PC-3 (cell line): ENCODE measurements around the gene DCAF15. TPM values are rescaled to one million over a fixed set of nuclear protein-coding genes. Genes with fewer than 3 reads are reported as not detected.
A peak's percentile ranks its signal among the peaks of the same experiment; 100 is the strongest.

Experiments used
- ATAC-seq: fragments of 200-7000 bp; cut with Tn5 transposase; 2 replicates; pipeline ENCODE4 v1.9.1; 2020; ENCODE audit warnings: mild to moderate bottlenecking, moderate library complexity
- BruUV-seq: library from RNA; stranded (reverse); fragments of 400-500 nt; replicated peaks from 2 replicates; lab custom pipeline; 2021; lab: Mats Ljungman, UMichigan
- CTCF ChIA-PET: fragments of 300-600 bp; sonication (Branson Sonifier 250); formaldehyde crosslinking; loops from one replicate; lab custom pipeline; 2022; ENCODE audit warnings: antibody characterized with exemption; lab: Charles Lee
- POLR2A ChIA-PET: fragments of 300-600 bp; sonication (Branson Sonifier 250); formaldehyde crosslinking; loops from one replicate; lab custom pipeline; 2022; ENCODE audit warnings: antibody characterized with exemption; ENCODE audit not compliant: unreplicated experiment; lab: Charles Lee
- DNase-seq: peaks from one replicate; pipeline ENCODE4 v3.0.0-alpha.2; 2015
- H2AFZ ChIP-seq: fragments of 300-600 bp; sonication (generic); 2 replicates; pipeline ENCODE4 v1.6.0; 2016; ENCODE audit warnings: antibody characterized with exemption, low read length
- H3F3A ChIP-seq: fragments of 300-600 bp; sonication (generic); one replicate; pipeline ENCODE4 v1.6.0; 2017; ENCODE audit warnings: antibody characterized with exemption, low read length, control low read depth, mild to moderate bottlenecking; ENCODE audit not compliant: unreplicated experiment
- H3K27ac ChIP-seq: fragments of 300-600 bp; sonication (generic); 2 replicates; pipeline ENCODE4 v1.5.1; 2016; ENCODE audit warnings: mild to moderate bottlenecking, low read length
- H3K27me3 ChIP-seq: fragments of 300-600 bp; sonication (generic); 2 replicates; pipeline ENCODE4 v1.6.1; 2016; ENCODE audit warnings: low read length, mixed read lengths
- H3K36me3 ChIP-seq: fragments of 300-600 bp; sonication (generic); 2 replicates; pipeline ENCODE4 v1.6.1; 2016; ENCODE audit warnings: low read depth, mixed run types, low read length, mixed read lengths
- H3K4me1 ChIP-seq: fragments of 300-600 bp; sonication (generic); 2 replicates; pipeline ENCODE4 v1.5.1; 2016; ENCODE audit warnings: low read length; ENCODE audit not compliant: insufficient read depth
- H3K4me2 ChIP-seq: fragments of 300-600 bp; sonication (generic); 2 replicates; pipeline ENCODE4 v1.6.0; 2016; ENCODE audit warnings: low read length
- H3K4me3 ChIP-seq: fragments of 300-600 bp; sonication (generic); 2 replicates; pipeline ENCODE4 v1.5.1; 2016; ENCODE audit warnings: mild to moderate bottlenecking, low read length, mixed read lengths
- H3K79me2 ChIP-seq: fragments of 300-600 bp; sonication (generic); 2 replicates; pipeline ENCODE4 v1.6.1; 2017; ENCODE audit warnings: low read length, mixed read lengths
- H3K9ac ChIP-seq: fragments of 300-600 bp; sonication (generic); 2 replicates; pipeline ENCODE4 v1.6.0; 2016; ENCODE audit warnings: mild to moderate bottlenecking, low read length
- H3K9me2 ChIP-seq: fragments of 300-600 bp; sonication (generic); replicated peaks from 2 replicates; pipeline ENCODE4 v1.6.1; 2016; ENCODE audit warnings: mixed run types, low read length, mixed read lengths
- H3K9me3 ChIP-seq: fragments of 300-600 bp; sonication (generic); 2 replicates; pipeline ENCODE4 v1.6.1; 2016; ENCODE audit warnings: low read length, mixed read lengths
- H4K20me1 ChIP-seq: fragments of 300-600 bp; sonication (generic); 2 replicates; pipeline ENCODE4 v1.6.1; 2016; ENCODE audit warnings: low read length, mixed read lengths
- EZH2 ChIP-seq: fragments of 300-600 bp; sonication (generic); IDR thresholded peaks from one replicate; pipeline ENCODE4 v1.6.1; 2017; ENCODE audit warnings: antibody characterized with exemption, mild to moderate bottlenecking, low read length; ENCODE audit not compliant: unreplicated experiment
- EZH2phosphoT487 ChIP-seq: fragments of 300-600 bp; sonication (generic); IDR thresholded peaks from 2 replicates; pipeline ENCODE4 v1.6.1; 2018; ENCODE audit warnings: mild to moderate bottlenecking, antibody characterized with exemption, low read length, borderline replicate concordance
- intact Hi-C: fragments of 100-400 bp; cut with micrococcal nuclease; formaldehyde crosslinking; loops from 2 replicates; pipeline ENCODE4 v1.9.0; 2023
- total RNA-seq: library from RNA; depleted of rRNA; stranded (reverse); fragments of >200 nt; gene quantifications from 2 replicates; pipeline ENCODE4 v1.2.3, GENCODE V29; 2014
- TF ChIP-seq, protein P1 (sequence below): fragments of 300-600 bp; sonication (generic); conservative IDR thresholded peaks from 2 replicates; pipeline ENCODE4 v1.5.1; 2017; ENCODE audit warnings: antibody characterized with exemption, low read depth, mild to moderate bottlenecking, low read length

DCAF15 gene
- total RNA-seq, 1 experiment from 2014 or later: 50.8 TPM

DNA sequence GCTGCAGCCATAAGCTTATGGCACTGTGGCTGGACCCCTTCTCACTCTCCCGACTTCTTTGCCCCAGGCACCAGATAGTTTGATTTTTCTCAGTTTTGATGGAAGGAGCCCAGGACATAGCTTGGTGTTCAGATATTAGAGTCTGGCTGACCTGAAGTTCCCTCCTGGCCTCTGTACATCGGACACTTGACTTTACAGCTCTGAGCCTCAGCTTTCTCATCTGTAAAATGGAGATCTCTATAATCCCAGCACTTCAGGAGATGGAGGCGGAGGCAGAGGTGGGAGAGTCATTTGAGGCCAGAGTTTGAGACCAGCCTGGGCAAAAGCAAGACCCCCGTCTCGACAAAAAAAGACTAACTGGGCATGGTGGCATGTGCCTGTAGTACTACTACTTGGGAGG, 45.4 kb upstream of the DCAF15 start:
- peaks cover 11% of the 10 kb centered on the region for H3K4me1 ChIP-seq
- peak overlapping the region; percentile 79; the same call in 1 of the 2 replicates for H3K9ac ChIP-seq
- peak overlapping the region; percentile 83 for H3K4me2 ChIP-seq
- peaks cover 11% of the 10 kb centered on the region for H3K79me2 ChIP-seq
- POLR2A ChIA-PET: no interaction called here
- no peaks in the 10 kb centered on the region for H3K9me2 ChIP-seq
- H3K4me3 ChIP-seq: peak overlapping the region; percentile 81
- TSS peak; percentile 69 for BruUV-seq
- H3K36me3 ChIP-seq: peaks cover 3% of the 10 kb centered on the region; the same call in 1 of the 2 replicates
- intact Hi-C loops: loop anchor here (1.0 to 2.0 kb wide), 2 partner anchors 26 to 45 kb away; partner anchors contain the start of gene DCAF15
- H3K27ac ChIP-seq: no peak overlapping the region
- H2AFZ ChIP-seq: peak overlapping the region; percentile 93
- CTCF ChIA-PET: no interaction called here
- no peaks in the 10 kb centered on the region for H3K9me3 ChIP-seq
- ATAC-seq (no peak), DNase-seq (no peak)
- no peaks in the 10 kb centered on the region for H4K20me1 ChIP-seq
- H3K27me3 ChIP-seq: no peaks in the 10 kb centered on the region
- TF ChIP-seq EZH2 (no peak), EZH2phosphoT487 (no peak)
- TF ChIP-seq, protein P1, sequence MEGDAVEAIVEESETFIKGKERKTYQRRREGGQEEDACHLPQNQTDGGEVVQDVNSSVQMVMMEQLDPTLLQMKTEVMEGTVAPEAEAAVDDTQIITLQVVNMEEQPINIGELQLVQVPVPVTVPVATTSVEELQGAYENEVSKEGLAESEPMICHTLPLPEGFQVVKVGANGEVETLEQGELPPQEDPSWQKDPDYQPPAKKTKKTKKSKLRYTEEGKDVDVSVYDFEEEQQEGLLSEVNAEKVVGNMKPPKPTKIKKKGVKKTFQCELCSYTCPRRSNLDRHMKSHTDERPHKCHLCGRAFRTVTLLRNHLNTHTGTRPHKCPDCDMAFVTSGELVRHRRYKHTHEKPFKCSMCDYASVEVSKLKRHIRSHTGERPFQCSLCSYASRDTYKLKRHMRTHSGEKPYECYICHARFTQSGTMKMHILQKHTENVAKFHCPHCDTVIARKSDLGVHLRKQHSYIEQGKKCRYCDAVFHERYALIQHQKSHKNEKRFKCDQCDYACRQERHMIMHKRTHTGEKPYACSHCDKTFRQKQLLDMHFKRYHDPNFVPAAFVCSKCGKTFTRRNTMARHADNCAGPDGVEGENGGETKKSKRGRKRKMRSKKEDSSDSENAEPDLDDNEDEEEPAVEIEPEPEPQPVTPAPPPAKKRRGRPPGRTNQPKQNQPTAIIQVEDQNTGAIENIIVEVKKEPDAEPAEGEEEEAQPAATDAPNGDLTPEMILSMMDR: no peak
- H3F3A ChIP-seq: no peaks in the 10 kb centered on the region

DNA sequence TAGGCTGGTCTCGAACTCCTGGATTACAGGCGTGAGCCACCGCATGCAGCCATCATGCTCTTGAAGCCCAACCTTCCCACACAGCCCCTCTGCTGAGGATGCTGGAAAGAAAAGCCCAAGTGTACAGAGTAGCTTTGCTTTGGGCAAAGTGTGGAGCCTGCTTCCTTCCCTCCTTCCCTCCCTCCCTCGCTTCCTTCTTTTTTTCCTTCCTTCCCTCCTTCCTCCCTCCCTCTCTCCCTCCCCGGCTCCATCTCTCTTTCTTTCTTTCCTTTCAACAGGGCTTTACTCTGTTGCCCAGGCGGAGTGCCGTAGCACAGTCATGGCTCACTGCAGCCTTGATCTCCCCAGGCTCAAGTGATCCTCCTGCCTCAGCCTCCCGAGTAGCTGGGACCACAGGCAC, 43.6 kb upstream of the DCAF15 start:
- H3K9me2 ChIP-seq: no peaks in the 10 kb centered on the region
- H4K20me1 ChIP-seq: no peaks in the 10 kb centered on the region
- peaks cover 11% of the 10 kb centered on the region for H3K4me1 ChIP-seq
- ChIA-PET POLR2A (no interaction called here), CTCF (no interaction called here)
- TF ChIP-seq, protein P1: no peak
- no peak for TF ChIP-seq EZH2
- no peak for TF ChIP-seq EZH2phosphoT487
- H3K36me3 ChIP-seq: peaks cover 14% of the 10 kb centered on the region
- H3F3A ChIP-seq: no peaks in the 10 kb centered on the region
- intact Hi-C loops: no loop called here
- no peaks in the 10 kb centered on the region for H3K9me3 ChIP-seq
- DNase-seq (no peak), ATAC-seq (no peak)
- H3K27me3 ChIP-seq: no peaks in the 10 kb centered on the region
- H3K4me3 ChIP-seq: no peak overlapping the region
- peaks cover 11% of the 10 kb centered on the region for H3K79me2 ChIP-seq
- no peak overlapping the region for H3K4me2 ChIP-seq
- H3K9ac ChIP-seq: no peak overlapping the region
- H3K27ac ChIP-seq: no peak overlapping the region
- BruUV-seq: no TSS peak
- H2AFZ ChIP-seq: no peak overlapping the region

DNA sequence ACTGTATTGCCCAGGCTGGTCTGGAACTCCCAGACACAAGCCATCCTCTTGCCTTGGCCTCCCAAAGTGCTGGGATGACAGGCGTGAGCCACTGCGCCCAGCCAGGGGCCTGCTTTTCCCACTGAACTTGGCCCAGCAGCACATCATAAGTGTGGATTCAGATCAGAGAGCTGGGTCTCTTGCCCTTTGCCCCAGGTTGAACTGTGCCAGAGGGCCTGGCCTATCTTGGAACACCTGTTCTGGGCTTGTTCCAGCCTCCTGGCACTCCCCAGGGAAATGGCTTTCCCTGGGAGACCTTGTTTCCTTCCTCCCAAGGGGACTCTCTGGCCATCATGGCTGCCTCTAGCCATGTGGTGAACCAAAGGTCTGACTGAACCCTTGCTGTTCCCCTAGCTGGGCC, 42.9 kb upstream of the DCAF15 start:
- no peaks in the 10 kb centered on the region for H4K20me1 ChIP-seq
- no peaks in the 10 kb centered on the region for H3F3A ChIP-seq
- H3K36me3 ChIP-seq: peaks cover 14% of the 10 kb centered on the region
- H3K4me2 ChIP-seq: no peak overlapping the region
- TF ChIP-seq EZH2phosphoT487: no peak
- TF ChIP-seq EZH2: no peak
- TF ChIP-seq, protein P1: no peak
- no peaks in the 10 kb centered on the region for H3K9me3 ChIP-seq
- H3K9ac ChIP-seq: no peak overlapping the region
- H3K9me2 ChIP-seq: no peaks in the 10 kb centered on the region
- DNase-seq (no peak), ATAC-seq (no peak)
- peaks cover 11% of the 10 kb centered on the region for H3K4me1 ChIP-seq
- no peak overlapping the region for H2AFZ ChIP-seq
- no TSS peak for BruUV-seq
- ChIA-PET CTCF (no interaction called here), POLR2A (no interaction called here)
- peaks cover 11% of the 10 kb centered on the region for H3K79me2 ChIP-seq
- H3K27ac ChIP-seq: no peak overlapping the region
- intact Hi-C loops: no loop called here
- H3K4me3 ChIP-seq: no peak overlapping the region
- H3K27me3 ChIP-seq: no peaks in the 10 kb centered on the region
